Activated T-cell treated with anti-CD3 and anti-CD28 coated beads for 4 hours (primary cell): Measurements from ENCODE around the gene IL34.

Source experiments
- DNase-seq: peaks from one replicate; pipeline ENCODE4 v3.0.0-alpha.2; 2020

The IL34 gene

DNA sequence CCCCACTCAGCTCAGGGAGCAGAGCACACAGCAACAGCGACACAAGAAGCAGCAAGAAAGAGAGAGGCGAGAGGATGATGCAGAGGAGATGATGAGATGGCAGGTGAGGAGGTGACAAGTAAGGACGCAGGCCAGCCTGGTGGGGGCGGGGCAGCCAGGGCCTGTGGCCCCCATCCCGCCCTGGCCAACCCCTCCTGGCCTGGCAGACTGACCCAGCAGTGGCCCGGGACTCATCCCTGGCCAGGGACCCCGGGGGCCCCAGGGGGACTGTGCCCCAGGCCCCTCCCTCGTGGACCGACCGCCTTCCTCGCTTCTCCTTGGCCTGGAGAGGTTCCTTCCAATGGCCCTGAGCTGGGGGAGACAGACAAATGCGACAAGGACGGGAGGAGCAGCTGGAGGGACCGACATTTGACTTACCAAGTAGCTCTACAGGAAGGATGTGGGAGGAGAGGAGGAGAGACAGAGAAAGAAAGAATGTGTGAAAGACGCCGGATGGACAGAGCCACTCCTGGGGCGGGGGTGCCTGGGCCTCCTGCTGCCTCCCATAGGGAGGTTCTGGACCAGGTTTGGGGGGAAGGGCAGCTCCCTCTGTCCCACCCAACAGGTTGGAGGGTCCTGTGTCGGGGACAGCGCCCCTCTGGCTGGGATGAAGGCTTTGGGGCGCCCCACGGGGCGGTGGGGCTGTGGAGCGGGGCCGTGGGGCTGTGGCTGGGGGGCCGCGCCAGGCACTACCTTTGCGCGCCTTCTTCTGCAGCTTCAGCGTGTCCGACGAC, 32.7 kb downstream of the IL34 start:
- no peak for DNase-seq

DNA sequence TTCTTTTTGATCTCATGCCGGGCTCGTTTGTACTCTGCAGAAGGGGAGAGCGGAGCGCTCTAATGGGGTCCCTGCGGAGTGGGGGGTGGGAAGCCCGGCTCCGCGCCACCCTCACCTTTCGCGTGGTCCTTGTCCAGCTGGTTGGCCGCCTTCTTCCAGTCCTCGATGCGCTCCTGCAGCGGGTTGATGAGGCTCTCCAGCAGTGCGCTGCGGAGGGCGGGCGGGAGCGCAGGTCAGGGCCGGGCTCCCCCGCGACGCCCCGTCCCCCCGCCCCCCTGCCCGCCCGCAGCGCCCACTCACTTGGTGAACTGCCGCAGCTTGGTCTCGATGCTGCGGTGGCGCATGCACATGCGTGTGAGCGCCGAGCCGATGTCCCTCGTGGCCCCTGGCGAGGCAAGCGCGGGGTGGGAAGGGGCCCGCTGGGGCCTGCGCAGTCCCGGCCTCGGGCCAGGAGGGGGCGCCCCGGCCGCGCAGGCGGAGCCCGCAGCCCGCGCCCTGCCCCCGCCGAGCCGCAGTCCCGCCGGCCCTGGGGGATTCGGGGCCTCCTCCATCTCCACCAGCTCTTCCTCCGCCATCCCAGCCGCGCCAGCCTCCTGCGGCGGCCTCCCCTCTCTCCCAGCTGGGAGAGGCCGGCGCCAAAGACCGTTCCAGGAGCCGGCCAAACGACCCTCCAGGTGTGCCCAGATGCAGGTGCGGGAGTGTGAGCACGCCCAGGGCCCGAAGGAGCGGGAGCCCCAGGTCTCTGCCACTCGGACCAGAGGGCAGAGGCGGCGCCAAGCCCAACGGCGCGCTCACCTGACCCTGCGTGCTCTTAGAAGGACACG, 33.5 kb downstream of the IL34 start:
- no peak for DNase-seq

DNA sequence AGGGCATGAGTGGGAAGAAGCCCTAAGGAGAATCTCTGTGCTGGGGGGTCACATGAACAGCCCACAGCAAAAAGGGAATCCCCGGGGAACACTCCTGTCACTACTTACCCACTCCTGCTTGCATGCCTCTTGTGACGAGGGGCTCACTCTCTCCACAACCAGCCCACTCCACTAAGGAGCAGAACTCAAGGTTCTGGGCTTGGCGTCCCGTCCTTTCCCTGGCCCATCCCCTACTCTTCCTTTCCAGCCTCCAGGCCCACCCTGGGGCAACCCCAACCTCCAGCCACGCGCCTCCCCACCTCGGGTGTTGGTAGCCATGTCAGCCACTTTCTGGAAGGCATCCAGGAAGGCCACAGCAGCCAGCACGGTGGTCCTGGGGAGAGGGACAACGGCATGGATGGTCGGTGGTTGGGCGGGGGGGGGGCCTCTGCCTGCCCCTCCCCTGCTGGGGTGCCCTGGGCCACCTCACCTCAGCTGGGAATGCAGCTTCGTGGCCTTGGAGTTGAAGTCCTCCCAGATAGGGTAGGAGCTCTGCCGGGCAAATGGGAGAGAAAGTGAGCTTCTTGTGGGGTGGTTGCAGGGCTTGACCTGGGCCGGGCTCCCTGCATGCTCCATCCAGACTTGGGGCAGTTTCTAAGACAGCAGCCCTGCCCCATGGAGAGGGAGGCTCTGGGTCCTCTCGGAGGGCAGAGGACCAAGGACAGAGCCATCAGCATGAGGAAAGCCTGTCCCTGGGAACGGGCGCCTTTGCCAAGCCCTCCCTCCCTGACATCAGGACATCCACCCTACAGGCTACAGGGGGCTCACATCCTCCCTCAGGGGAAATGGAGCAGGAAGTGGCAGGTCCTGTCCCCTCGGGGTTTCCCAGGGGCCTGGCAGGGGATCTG, 34.4 kb downstream of the IL34 start:
- no peak for DNase-seq

DNA sequence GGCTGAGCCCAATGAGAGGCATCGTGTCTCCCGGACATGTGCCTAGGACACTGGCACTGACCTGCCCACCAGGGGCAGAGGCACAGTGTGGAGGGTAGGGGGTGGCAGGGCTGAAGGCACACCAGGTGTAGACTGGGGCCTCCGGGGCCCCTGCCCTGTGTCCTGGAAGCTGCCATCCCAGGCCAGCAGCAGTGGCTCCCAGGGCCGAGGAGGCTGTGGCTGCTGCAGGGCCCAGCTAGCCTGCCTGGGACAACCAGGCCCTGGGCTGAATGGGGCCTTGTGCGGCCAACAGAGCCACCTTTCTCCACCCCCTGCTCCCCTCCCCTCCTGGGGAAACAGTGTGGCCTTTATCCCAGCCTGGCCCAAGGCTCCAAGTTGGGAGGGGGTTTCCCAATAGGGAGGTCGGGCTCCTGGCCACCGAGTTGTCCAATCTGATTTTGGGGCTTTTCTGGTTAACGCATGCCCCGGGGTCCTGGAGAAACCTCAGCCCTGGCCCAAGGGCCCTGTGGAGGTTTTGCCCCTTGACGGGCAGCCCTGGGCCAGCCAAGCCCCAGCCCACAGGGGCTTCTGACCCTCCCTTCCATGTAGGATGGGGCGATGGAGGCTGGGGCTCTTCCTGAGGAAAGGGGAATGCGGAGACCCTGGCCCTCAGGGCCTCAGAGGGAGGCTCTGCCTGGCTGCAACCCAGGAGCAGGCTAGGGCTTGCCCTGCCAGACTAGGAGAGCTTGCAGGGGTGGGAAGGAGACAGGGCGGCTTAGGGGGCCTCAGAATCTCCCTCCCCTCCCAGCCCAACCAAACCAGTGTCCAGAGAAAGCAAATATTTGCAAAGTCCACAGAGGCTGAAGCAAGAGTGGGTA, 35.3 kb downstream of the IL34 start:
- no peak for DNase-seq

DNA sequence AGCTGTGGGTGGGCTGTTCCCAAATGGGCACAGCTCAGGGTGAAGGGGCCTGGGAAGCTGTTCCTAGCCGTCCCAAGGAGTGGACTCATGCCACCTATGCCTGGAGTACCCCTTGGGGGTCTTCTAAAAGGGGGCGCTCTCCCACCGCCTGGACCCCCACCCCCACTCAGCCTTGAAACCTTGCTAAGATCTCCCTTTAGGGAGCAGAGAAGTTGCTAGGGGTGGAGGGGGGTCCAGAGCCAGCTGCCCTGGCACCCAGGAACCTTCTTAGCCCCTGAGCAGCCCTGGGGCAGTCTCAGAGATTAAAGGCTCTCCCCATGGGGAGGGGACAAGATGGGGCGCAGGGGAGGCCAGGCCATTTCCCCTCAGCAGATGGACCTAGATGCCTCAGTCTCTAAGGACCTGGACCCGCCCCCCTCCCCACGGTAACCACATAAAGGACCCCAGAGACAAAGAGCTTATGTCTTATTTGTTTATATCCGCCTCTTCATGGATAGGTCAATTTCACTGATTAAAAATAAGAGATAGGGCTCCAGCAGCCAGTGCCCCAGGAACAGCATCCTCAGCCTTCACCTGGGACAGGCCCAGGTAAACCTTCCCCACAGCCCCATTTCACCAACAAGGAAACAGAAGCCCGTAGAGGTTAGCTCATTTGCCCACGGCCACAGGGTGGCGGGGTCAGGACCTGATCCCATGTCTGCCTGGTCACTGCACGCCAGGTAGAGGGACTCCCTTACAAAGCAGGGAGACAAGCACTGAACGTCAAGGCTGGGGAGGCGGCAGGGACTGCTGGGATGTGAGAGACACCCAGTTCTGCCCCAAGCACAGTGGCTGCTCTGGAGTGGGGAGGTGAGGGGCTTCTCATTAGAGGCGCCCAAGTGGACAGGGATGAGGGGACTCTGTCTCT, 36.1 kb downstream of the IL34 start:
- DNase-seq: no peak

DNA sequence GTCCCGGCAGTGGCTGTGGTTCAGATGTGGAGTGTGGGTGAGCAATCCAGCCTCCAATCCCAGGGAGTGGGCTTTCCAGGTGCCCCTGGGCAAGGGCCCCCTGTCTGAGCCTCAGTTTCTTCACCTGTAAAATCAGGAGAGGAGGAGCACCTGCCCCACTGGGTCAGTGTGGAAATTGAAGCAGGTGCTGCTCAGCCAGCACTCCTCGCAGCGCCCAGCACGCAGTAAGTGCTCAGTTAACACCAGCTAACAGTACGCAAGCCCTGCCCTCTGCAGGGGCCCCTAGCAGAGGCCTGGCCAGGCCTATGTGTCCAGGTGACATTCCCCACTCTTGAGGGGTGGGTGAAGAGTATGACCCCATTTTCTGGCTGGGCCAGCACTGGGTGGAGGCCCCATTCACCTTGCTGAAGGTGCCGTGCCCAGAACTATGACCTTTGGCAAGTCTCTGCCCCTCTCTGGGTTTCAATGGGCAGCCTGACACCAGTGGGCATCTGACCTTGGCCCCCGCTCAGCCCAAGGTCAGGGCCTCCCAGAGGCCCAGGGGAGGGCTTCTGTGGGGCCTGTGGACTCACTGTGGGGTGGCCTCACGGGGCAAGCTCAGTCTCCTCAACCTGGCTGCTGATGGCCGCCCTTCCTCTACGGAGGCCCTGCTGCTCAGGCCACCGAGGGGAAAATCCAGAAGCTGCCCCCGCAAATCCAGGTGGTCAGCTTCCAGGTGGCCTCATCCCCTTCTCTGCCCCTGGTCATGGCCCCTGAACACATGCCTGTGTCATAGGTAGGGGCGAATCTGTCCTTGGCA, 37.0 kb downstream of the IL34 start:
- no peak for DNase-seq

DNA sequence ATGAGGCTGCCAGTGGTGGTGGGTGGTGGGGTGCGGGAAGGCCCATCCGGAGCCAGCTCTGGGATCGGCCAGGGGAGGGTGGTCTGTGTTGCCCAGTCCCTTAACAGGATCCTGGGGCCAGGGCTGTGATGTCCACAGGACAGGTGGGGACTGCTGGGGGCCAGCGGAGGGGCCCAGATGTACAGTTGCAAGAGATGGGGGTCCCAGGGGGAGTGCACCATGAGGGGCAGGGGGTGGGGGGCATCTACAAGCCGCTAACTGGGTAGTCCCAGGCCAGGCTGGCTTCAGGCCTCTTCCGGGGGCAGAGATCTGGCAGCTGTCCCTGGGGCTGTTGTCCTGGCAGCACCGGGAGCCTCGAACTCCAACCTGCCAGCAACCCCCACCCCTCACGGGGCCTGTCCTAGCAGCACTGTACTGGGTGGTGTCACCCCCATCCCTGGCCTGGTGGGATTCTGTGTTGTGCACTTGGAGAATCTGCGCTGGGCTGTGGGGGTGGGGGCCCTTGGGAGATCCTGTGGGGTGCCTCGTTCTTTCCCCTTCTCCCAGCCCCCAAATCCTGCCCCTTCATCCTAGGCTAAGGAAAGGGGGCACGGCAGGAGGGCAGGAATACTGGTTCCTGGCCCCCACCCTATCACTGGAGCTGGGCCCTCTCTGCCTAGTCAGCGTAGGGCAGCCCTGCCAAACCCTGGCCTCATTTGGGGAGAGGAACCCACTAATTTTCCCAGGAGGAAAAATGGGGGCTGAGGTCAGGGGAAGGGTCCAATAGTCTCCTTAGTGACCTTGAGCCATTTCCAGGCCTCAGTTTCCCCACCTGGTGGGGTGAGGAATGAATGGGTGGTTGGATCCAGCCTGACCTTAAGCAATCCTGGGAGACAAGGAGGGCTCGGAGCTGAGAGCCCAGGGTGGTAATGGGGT, 38.0 kb downstream of the IL34 start:
- no peak for DNase-seq

DNA sequence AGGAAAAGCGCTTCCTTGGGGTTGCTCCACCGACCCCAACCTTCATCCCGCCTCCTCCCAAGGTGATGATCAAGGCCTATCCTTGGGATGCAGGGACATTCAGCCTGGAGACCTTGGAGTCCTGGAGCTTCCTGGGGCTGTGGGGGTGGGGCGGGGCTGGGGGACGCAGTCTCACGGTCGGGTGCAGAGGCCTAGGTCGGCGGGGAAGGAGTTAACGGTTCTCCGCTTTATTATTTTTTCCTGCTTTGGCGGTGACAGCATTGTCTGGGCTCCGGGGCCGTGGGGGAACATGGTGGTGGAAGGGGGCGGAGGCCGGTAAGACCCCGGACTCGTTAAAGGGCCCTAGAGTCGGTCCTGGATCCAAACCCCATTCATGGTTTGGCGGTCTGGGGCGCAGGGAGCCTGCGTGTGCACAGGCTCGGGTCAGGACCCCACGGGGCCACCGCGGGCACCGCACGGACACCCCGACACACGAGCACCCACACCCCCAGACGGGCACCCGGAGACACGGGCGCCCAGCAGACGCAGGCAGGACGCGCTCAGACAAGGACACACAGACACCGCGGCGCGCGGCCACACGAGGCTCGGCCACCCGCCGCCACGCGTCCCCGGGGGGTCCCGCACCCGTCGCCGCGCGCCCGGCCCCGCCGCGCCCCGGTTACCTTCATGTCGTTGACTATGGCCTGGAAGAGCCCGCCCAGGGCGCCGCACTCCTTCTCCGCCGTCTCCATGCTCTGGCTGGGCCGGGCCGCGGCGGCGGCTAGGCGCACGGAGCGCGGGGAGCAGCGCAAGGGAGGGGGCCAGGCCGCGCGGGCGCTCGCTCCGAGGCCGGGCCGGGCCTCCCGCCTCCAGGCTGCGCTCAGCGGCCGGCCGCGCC, 38.9 kb downstream of the IL34 start:
- DNase-seq: no peak

DNA sequence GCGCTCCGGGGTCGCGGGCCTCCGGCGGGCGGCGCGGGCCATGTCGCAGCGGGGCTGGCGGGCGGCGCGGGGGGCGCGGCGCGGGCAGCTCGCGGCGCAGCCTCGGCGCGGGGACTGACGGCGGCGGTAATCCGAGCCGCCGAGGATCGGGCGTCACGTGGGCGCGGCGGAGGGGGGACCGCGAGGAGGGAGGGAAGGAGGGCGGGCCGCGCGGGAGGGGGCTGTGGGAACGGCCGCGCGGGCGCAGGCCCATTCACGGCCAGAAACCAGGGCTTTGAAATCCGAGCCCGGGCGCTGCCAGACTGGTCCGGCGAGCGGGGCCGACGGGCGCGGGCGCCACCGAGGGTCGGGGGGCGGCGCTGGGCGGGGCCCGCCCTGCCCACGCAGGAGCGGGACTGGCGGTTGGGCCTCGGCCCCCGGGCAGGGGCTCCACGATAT, 39.6 kb downstream of the IL34 start, which contains the start of gene MTSS2:
Gene MTSS2, minus strand, starts transcription at position 116 of the 438 bp plus-strand sequence. CDS start 262 bp downstream, outside the sequence.
- DNase-seq: no peak

DNA sequence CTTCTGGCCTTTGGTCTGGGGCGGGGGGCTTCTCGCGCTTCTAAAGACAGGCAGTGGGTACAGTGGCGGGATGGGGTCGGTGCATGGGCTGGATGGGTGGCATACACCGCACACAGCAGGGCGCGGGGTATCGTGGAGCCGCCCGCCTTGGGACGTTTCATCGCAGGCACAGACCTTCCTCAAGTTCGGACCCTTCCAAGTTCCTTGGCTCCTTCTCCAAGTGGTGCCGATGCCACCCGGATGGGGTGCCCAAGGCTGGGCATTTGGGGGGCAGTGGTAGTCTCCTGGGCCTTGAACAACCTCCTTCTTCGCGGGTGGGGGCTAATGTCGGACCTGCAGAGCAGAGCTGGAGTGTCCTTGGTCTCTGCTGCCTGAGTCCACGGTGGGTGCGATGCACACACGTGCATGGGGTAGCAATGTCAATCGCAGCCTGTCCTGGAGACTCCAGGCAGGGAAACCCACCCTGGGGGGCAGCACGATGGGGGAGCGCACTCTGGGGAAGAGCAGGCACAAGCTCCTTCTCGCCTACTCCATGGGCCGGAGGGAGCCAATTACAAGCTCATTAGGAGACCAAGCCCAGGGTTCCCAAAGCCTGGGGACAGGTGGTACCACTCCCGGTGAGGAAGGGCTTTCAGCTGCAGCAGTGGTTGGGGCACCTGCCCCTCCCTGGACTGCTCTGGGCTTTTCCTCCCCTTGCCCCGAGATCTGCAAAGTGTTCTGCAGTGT, 40.2 kb downstream of the IL34 start:
- DNase-seq: no peak

DNA sequence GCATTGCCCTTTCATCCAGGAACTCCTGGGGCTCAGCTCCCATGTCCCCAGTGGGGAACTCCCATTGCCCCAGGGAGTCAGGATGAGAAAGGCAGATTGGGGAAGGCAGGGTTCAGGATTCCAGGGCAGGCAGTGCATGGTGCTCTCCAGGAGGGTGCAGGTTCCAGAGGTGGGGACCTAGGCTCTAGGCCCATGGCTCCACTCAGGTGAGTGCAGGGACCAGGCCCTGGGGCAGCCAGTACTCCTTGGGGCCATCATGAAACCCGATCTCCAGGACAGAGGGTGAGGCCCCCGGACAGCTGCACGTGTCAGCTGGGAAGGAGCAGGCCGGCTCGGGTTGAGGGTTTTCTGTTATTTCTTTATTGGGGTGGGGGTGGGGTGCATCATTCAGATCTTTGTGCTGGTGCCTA, 40.7 kb downstream of the IL34 start:
- no peak for DNase-seq

DNA sequence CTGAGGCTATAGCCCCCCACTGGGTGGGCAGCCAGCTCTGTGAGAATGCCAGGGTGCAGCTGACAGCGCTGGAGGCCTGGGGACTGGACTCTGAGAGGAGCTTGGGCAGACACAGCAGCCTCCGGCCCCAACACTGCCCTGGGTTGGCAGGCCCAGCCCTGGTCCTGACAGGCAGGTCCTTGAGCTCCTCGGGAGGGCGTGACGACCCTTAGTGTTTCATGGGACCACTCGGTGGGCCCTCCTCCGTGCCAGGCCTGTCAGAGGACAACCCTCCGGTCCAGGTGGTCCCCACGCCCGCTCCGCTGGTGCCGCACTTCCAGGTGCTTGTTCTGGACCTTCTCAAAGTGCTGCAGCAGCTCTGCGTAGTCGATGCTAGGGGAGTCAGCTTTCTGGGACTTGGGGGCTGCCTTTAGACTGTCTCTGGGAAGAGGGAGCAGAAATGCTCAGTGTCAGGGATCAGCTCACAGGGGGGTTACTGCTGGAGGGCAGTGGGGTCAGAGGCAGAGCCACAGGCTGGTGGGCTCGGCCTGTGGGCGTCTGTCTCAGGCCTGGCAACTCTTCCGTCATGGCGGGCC, 41.4 kb downstream of the IL34 start:
- no peak for DNase-seq

DNA sequence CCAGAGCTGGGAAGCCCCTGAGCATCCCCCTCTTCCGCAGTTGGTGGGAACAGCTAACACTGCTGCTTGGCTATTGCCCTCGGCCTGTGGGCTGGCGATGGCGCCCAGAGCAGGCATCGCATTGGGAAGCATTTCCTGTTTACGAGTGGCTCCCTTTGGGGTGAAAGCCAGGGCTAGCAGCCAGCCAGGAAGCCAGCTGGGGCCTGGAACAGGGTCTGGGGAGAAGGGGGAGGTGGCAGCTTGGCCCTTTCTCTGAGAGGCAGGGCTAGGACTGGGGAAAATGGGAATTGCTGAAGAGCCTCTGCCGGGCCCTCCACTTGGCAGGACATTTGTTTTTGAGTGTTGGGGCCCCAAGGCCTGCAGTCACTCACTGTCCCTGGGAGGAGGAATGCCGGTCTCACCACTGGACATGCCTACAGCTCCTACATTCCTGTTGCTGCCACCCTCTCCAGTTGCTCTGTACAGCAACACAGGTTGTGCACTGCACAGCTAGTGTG, 41.9 kb downstream of the IL34 start:
- no peak for DNase-seq

DNA sequence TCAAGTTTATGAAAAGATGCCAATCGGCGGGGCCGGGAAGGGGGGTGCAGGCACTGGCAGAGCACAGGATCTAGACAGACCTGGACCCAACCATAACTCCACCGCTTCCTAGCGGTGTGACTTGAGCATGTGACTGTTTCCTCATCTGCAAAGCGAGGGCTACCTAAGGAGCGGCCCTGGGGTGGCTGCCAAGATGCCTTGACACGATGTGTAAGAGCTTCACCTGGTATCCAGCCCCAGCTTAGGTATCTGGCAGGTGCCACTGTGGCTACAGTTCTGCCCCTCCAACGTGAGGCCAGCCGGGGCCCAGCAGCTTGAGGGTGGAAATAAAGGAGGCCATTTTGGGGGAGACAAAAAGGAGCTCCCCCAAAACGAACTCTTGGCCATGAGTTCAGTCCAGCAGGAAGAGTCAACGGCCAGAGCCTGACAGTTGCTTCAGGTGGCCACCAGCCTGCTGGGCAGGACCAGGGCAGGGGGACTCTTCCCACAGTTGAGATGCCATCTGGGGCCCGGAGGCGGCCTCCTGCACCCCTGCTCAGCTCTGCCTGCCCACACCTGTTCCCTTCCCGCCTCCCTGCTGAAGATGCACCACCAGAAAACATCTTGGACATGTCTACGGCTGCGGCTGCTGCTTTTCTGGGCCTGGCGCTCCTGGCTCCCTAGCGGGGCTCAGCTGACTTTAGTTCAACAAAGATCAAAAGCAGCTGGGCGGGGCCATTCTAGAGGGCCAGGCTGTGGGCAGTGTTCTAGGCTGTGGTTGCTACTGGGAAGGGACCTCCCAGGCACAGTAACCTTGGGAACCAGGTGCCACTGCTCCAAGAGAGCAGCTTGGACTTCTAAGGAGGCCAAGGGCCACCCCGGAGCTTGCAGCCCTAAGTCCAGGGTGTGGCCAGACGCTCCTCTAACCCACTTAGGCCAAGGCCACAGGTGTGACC, 42.9 kb downstream of the IL34 start:
- no peak for DNase-seq
